HG02642 (cell line): Measurements from ENCODE around the gene USO1.
"Not testable (repeated sequence)": the region's sequence is repeated elsewhere in the genome, so short reads cannot be mapped to it uniquely, and the experiment has no call there.

Source experiments
- ATAC-seq: cut with Tn5 transposase; IDR thresholded peaks from one replicate; pipeline ENCODE4 v1.9.1; 2021; ENCODE audit warnings: mild to moderate bottlenecking; ENCODE audit not compliant: unreplicated experiment, poor library complexity

The USO1 gene

GRCh38 chr4:75742451-75742850 is 18.1 kb downstream of the USO1 start:
- no peak for ATAC-seq

- no peak for ATAC-seq
These were observed 20.8 kb downstream of the USO1 start for GRCh38 chr4:75745161-75745560.

GRCh38 chr4:75745721-75746199 is 21.4 kb downstream of the USO1 start:
- ATAC-seq: no peak

- no peak for ATAC-seq
These were observed 28.3 kb downstream of the USO1 start for GRCh38 chr4:75752637-75753036.

GRCh38 chr4:75769036-75769435 is 44.7 kb downstream of the USO1 start:
- ATAC-seq: no peak

- no peak for ATAC-seq
These were observed 47.2 kb downstream of the USO1 start for GRCh38 chr4:75771607-75772006.

GRCh38 chr4:75777589-75777988 is 53.2 kb downstream of the USO1 start:
- ATAC-seq: no peak

- ATAC-seq: no peak
These were observed 54.9 kb downstream of the USO1 start for GRCh38 chr4:75779105-75779757.

GRCh38 chr4:75781305-75781704 is 56.9 kb downstream of the USO1 start:
- no peak for ATAC-seq

- no peak for ATAC-seq
These were observed 62.1 kb downstream of the USO1 start for GRCh38 chr4:75786526-75786925.

- ATAC-seq: no peak
These were observed 62.6 kb downstream of the USO1 start for GRCh38 chr4:75786938-75787337.

- ATAC-seq: no peak
These were observed 65.6 kb downstream of the USO1 start for GRCh38 chr4:75790024-75790423.

- no peak for ATAC-seq
These were observed 76.6 kb downstream of the USO1 start for GRCh38 chr4:75800972-75801371.

- not testable (repeated sequence) for ATAC-seq
These were observed 81.7 kb downstream of the USO1 start for GRCh38 chr4:75806035-75806434.

- no peak for ATAC-seq
These were observed 93.5 kb downstream of the USO1 start for GRCh38 chr4:75817901-75818300.

GRCh38 chr4:75819121-75819520 is 94.7 kb downstream of the USO1 start:
- ATAC-seq: no peak

- ATAC-seq: no peak
These were observed 95.8 kb downstream of the USO1 start for GRCh38 chr4:75820197-75820596.

- no peak for ATAC-seq
These were observed 96.3 kb downstream of the USO1 start for GRCh38 chr4:75820676-75821075.

GRCh38 chr4:75821216-75821615 is 96.8 kb downstream of the USO1 start:
- no peak for ATAC-seq

GRCh38 chr4:75821966-75822365 is 97.6 kb downstream of the USO1 start:
- ATAC-seq: no peak

- no peak for ATAC-seq
These were observed 98.0 kb downstream of the USO1 start for GRCh38 chr4:75822416-75822815.

GRCh38 chr4:75823812-75824211 is 99.4 kb downstream of the USO1 start:
- no peak for ATAC-seq

GRCh38 chr4:75830906-75831305 is 106.5 kb downstream of the USO1 start:
- no peak for ATAC-seq
